AG04450 (cell line): ENCODE results near the gene LRRC43. TPM values are rescaled to one million over a fixed set of nuclear protein-coding genes. Genes with fewer than 3 reads are reported as not detected.

Experiments used
- CTCF ChIA-PET: fragments of 300-600, 350-600 bp; formaldehyde crosslinking; extraction: SDS; loops from one replicate; lab custom pipeline; 2022; ENCODE audit warnings: antibody characterized with exemption, inconsistent platforms; lab: Charles Lee
- POLR2A ChIA-PET: fragments of 350-600 bp; formaldehyde crosslinking; extraction: SDS; loops from one replicate; lab custom pipeline; 2021; ENCODE audit warnings: antibody characterized with exemption, inconsistent platforms; lab: Yijun Ruan, JAX
- DNase-seq: peaks from one replicate; pipeline ENCODE4 v3.0.0-alpha.2; 2011; ENCODE audit warnings: low read depth, low spot score
- H3K27ac ChIP-seq: one replicate; pipeline ENCODE4 v1.5.1; 2012; ENCODE audit warnings: low read depth, low read length, control low read depth
- H3K27me3 ChIP-seq: one replicate; pipeline ENCODE4 v1.6.0; 2012; ENCODE audit warnings: low read length; ENCODE audit not compliant: control insufficient read depth, insufficient read depth
- H3K4me3 ChIP-seq: 2 replicates; pipeline ENCODE4 v1.5.1; 2011; ENCODE audit warnings: mild to moderate bottlenecking, low read depth, low read length, control low read depth
- H3K9me3 ChIP-seq: 2 replicates; pipeline ENCODE4 v1.5.1; 2012; ENCODE audit warnings: low read length; ENCODE audit not compliant: control insufficient read depth, insufficient read depth
- polyA plus RNA-seq: library from polyadenylated mRNA; depleted of rRNA; stranded (reverse); fragments of >200 nt; gene quantifications from 2 replicates; pipeline ENCODE4 v1.2.3, GENCODE V29; 2011
- TF ChIP-seq, protein P1 (sequence below): IDR thresholded peaks from 2 replicates; pipeline ENCODE4 v1.5.1; 2011; ENCODE audit warnings: low read depth, low read length, control low read depth, inconsistent platforms

Gene LRRC43
- polyA plus RNA-seq, 1 experiment: 0.27 TPM

DNA sequence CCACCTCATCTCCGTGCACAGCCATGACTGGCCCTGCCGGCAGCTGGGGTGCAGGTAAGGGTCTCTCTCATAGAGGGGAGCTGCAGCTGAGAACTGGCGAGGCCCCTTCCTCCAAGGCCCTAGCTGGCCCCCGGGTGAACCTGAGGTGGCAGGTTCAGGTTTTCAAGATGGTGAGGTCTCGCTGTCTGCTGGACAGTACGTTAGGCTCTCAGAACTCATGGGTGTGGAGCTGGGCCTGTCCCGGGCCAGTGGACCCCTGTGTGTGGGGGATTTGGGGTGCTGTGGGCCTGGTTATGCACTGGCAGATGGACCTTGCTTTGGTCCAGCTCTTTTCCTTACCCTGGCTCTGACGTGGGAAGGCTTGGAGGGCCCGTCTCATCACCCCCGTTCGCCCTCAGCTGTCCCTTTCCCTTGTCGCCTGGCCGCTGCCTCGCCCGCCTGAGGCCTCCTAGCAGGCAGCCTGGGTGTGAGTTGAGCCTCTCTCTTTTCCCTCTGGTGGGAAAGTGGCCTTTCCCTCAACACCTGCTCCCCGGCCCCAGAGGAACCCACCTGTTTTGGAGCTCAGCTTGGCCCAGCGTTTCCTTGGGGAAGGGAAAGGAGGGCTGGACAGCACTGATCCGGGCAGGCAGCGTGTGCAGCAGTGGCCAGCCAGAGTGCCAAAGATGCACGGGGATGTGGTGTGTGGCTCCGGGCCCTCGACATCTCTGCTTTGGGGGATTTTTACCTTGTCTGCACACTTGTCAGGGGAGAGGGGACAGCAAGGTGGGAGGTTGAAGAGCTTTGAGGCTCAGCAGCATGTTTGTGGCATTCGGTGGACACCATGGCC lies 37.2 kb upstream of the LRRC43 start:
- H3K4me3 ChIP-seq: no peak overlapping the region
- ChIA-PET CTCF (interaction anchor here (1.2 kb wide), 1 partner anchor 45 kb away, joined by 3 read pairs; no protein-coding TSS in a partner anchor), POLR2A (no interaction called here)
- no peak overlapping the region for H3K27ac ChIP-seq
- TF ChIP-seq, protein P1, sequence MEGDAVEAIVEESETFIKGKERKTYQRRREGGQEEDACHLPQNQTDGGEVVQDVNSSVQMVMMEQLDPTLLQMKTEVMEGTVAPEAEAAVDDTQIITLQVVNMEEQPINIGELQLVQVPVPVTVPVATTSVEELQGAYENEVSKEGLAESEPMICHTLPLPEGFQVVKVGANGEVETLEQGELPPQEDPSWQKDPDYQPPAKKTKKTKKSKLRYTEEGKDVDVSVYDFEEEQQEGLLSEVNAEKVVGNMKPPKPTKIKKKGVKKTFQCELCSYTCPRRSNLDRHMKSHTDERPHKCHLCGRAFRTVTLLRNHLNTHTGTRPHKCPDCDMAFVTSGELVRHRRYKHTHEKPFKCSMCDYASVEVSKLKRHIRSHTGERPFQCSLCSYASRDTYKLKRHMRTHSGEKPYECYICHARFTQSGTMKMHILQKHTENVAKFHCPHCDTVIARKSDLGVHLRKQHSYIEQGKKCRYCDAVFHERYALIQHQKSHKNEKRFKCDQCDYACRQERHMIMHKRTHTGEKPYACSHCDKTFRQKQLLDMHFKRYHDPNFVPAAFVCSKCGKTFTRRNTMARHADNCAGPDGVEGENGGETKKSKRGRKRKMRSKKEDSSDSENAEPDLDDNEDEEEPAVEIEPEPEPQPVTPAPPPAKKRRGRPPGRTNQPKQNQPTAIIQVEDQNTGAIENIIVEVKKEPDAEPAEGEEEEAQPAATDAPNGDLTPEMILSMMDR: no peak
- no peaks in the 10 kb centered on the region for H3K27me3 ChIP-seq
- no peaks in the 10 kb centered on the region; the same call in 1 of the 2 replicates for H3K9me3 ChIP-seq
- DNase-seq: no peak

DNA sequence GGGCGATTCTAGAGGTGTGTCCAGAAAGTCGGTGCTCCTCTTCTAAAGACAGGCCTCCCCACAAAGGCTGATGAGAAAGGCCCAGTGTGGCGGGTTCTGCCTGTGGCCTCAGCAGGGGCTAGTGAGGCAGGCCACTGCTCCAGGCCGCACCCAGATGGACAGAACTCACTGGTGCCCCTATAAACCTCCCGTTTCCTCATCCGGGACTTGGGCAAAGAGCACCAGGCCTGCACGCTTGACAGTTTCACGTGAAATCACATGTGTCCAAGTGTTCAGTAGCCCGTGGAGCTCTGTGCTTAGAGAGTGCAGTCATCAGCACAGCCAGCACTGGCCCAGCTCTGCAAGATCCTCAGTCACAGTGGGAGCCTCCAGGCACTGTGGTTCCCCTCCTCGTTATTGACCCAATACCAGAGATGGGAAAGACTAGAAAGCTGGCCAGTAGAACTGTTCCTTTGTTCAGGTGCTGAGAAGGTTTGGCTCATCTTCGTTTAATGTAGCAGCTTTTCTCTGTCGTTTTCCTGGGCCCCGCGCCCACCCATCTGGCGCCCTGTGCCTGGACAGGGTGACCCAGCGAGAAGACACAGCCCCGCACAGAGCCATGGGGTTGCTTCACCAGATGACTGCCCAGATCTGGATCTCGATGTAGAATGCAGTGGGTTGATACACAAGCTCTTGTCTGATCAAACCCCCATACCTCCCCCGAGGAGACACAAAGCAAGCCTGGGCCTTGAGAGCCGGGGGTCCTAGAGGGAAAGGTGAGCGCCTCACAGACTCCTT lies 35.2 kb upstream of the LRRC43 start:
- Histone ChIP-seq H3K9me3 (no peaks in the 10 kb centered on the region), H3K27me3 (peaks cover 2% of the 10 kb centered on the region), H3K4me3 (no peak overlapping the region), H3K27ac (no peak overlapping the region)
- DNase-seq: no peak
- POLR2A ChIA-PET: interaction anchor here (0.7 kb wide), 1 partner anchor 83 kb away, joined by 3 read pairs; no protein-coding TSS in a partner anchor
- CTCF ChIA-PET: interaction anchor here (1.1 to 1.5 kb wide), 2 partner anchors 43 to 231 kb away, joined by 3 to 4 read pairs; no protein-coding TSS in a partner anchor
- TF ChIP-seq, protein P1: no peak

DNA sequence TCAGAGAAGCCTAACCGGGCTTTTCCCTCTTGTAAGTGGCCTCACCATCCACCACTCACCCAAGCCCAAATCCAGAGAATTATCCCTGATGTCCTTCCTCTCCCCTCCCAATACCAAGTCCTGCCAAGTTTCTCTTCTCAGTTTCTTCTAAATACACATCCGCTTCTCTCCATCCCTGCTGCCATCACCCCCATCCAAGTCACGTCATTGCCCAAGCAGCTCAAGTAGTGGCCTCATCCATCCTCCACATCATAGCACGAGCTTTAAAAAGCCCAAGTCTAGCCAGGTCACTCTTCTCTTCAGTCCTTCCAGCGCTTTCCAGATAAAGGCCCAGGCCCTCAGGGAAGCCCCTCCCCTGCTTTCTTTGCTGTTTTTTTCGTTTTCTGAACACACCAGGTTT lies 34.3 kb upstream of the LRRC43 start:
- peaks cover 2% of the 10 kb centered on the region for H3K27me3 ChIP-seq
- ChIA-PET CTCF (interaction anchor here (0.5 to 1.1 kb wide), 2 partner anchors 16 to 42 kb away, joined by 4 to 7 read pairs; no protein-coding TSS in a partner anchor), POLR2A (no interaction called here)
- peak; percentile 49 for DNase-seq
- no peak overlapping the region for H3K4me3 ChIP-seq
- peak overlapping the region; percentile 47 for H3K27ac ChIP-seq
- TF ChIP-seq, protein P1: no peak
- no peaks in the 10 kb centered on the region for H3K9me3 ChIP-seq

DNA sequence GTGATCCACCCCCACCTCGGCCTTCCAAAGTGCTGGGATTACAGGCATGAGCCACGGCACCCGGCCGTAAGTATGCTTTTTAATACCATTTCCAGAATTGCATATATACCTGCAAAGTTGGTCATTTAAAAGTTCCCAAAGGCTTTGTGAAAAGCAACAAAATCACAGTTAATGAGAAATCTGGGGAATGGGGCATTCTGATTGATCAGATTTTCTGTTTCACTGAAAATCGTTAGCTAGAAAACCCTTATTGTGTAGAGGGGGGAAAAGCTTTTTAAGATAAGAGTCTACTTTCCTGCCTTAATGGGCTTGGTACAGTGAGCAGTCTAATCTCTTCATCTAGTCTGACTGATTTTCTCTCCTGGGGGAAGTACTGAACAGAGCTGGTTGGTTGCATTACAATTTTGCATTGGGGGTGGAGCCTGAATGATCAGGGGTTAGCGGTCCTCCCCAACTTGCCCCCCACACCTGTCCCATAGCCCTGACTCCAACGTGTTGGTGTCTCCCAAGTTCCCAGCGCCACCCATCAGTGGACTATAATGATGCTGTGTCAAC lies 32.7 kb upstream of the LRRC43 start:
- ChIA-PET CTCF (interaction anchor here (1.0 kb wide), 1 partner anchor 61 kb away, joined by 3 read pairs; no protein-coding TSS in a partner anchor), POLR2A (interaction anchor here (0.9 kb wide), 1 partner anchor 76 kb away, joined by 3 read pairs; the partner anchor contains the start of gene DIABLO)
- H3K27ac ChIP-seq: no peak overlapping the region
- peaks cover 2% of the 10 kb centered on the region for H3K27me3 ChIP-seq
- H3K9me3 ChIP-seq: no peaks in the 10 kb centered on the region
- DNase-seq: no peak
- H3K4me3 ChIP-seq: no peak overlapping the region
- TF ChIP-seq, protein P1: no peak
